Subcutaneous abdominal adipose tissue (tissue), 5 donors: ENCODE results near the gene GALE.
A peak's percentile ranks its signal among the peaks of the same experiment; 100 is the strongest.

Experiments
- H3K27ac ChIP-seq: one replicate; pipeline ENCODE4 v1.7.0; 2013; ENCODE audit warnings: low read depth, mild to moderate bottlenecking, inconsistent platforms, low read length, moderate library complexity
- H3K27me3 ChIP-seq, 5 donors: one replicate each; pipeline ENCODE4 v1.7.0; 2013; ENCODE audit warnings: low read length in 5 of 5, inconsistent platforms in 1 of 5; ENCODE audit not compliant: control insufficient read depth in 5 of 5, insufficient read depth in 4 of 5
- H3K36me3 ChIP-seq, 5 donors: one replicate each; pipeline ENCODE4 v1.7.0; 2013; ENCODE audit warnings: low read length in 5 of 5; ENCODE audit not compliant: control insufficient read depth in 5 of 5, insufficient read depth in 5 of 5
- H3K4me1 ChIP-seq, 5 donors: one replicate each; pipeline ENCODE4 v1.7.0; 2013; ENCODE audit warnings: low read length in 5 of 5, mild to moderate bottlenecking in 3 of 5, moderate library complexity in 1 of 5; ENCODE audit not compliant: control insufficient read depth in 5 of 5, insufficient read depth in 5 of 5
- H3K4me3 ChIP-seq, 5 donors: one replicate each; pipeline ENCODE4 v1.7.0; 2013; ENCODE audit warnings: low read length in 5 of 5, low read depth in 1 of 5
- H3K9ac ChIP-seq, 5 donors: one replicate each; pipeline ENCODE4 v1.7.0; 2013; ENCODE audit warnings: low read length in 5 of 5, mild to moderate bottlenecking in 4 of 5, moderate library complexity in 3 of 5
- H3K9me3 ChIP-seq, 5 donors: one replicate each; pipeline ENCODE4 v1.7.0; 2013; ENCODE audit warnings: low read length in 5 of 5; ENCODE audit not compliant: control insufficient read depth in 5 of 5
- donor health status: healthy.
- donor health status: healthy.
- donor health status: healthy.
- donor health status: healthy.
- donor health status: healthy.

GALE gene

GRCh38 chr1:23756676-23757075, 43.9 kb downstream of the GALE start:
- H3K4me3 ChIP-seq = no peak overlapping the region
- H3K4me1 ChIP-seq = no peaks in the 10 kb centered on the region
- H3K36me3 ChIP-seq = peaks cover 29 to 95% (median 92%) of the 10 kb centered on the region in 5 donors

GRCh38 chr1:23752909-23753308, 47.6 kb downstream of the GALE start:
- no peak overlapping the region for H3K9ac ChIP-seq
- no peaks in the 10 kb centered on the region for H3K27me3 ChIP-seq
- peaks cover 29 to 83% (median 73%) of the 10 kb centered on the region in 5 donors for H3K36me3 ChIP-seq
- H3K9me3 ChIP-seq = no peaks in the 10 kb centered on the region
- no peak overlapping the region for H3K4me3 ChIP-seq
- no peaks in the 10 kb centered on the region for H3K4me1 ChIP-seq
- H3K27ac ChIP-seq = no peak overlapping the region

More at GRCh38 chr1:23756676-23757075, 43.9 kb downstream of the GALE start:
- Histone ChIP-seq H3K9me3 (no peaks in the 10 kb centered on the region), H3K27me3 (no peaks in the 10 kb centered on the region), H3K27ac (no peak overlapping the region), H3K9ac (no peak overlapping the region)

GRCh38 chr1:23751815-23752200, 48.7 kb downstream of the GALE start:
- Histone ChIP-seq H3K9ac (no peak overlapping the region), H3K27ac (no peak overlapping the region), H3K4me3 (no peak overlapping the region), H3K27me3 (no peaks in the 10 kb centered on the region), H3K4me1 (peaks cover 0 to 3% (median 0%) of the 10 kb centered on the region in 5 donors), H3K36me3 (peaks cover 29 to 72% (median 69%) of the 10 kb centered on the region in 5 donors), H3K9me3 (no peaks in the 10 kb centered on the region)

GRCh38 chr1:23751050-23751814, 49.3 kb downstream of the GALE start:
- peak overlapping the region in 2 of 5 donors; percentile 14 to 16 for H3K9ac ChIP-seq
- H3K27ac ChIP-seq = no peak overlapping the region
- no peaks in the 10 kb centered on the region for H3K27me3 ChIP-seq
- H3K4me1 ChIP-seq = peaks cover 0 to 3% (median 0%) of the 10 kb centered on the region in 5 donors
- H3K9me3 ChIP-seq = no peaks in the 10 kb centered on the region
- H3K36me3 ChIP-seq = peaks cover 29 to 66% (median 63%) of the 10 kb centered on the region in 5 donors
- H3K4me3 ChIP-seq = no peak overlapping the region

- no peak overlapping the region for H3K4me3 ChIP-seq
- no peak overlapping the region for H3K27ac ChIP-seq
- peaks cover 17 to 34% (median 32%) of the 10 kb centered on the region in 5 donors for H3K36me3 ChIP-seq
- peak overlapping the region in 3 of 5 donors; percentile 18 to 52 (median 36) for H3K9ac ChIP-seq
- H3K9me3 ChIP-seq = no peaks in the 10 kb centered on the region
- no peaks in the 10 kb centered on the region for H3K27me3 ChIP-seq
- peaks cover 0 to 23% (median 17%) of the 10 kb centered on the region in 5 donors for H3K4me1 ChIP-seq
These were observed 52.5 kb downstream of the GALE start for GRCh38 chr1:23748016-23748415.
